Measurements from ENCODE around the gene RRP36.
A peak's percentile ranks its signal among the peaks of the same experiment; 100 is the strongest.
"Not testable (repeated sequence)": the region's sequence is repeated elsewhere in the genome, so short reads cannot be mapped to it uniquely, and the experiment has no call there.

Gene RRP36, protein sequence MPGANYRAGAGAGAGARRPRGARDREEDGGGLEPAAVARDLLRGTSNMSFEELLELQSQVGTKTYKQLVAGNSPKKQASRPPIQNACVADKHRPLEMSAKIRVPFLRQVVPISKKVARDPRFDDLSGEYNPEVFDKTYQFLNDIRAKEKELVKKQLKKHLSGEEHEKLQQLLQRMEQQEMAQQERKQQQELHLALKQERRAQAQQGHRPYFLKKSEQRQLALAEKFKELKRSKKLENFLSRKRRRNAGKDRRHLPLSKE

DNA sequence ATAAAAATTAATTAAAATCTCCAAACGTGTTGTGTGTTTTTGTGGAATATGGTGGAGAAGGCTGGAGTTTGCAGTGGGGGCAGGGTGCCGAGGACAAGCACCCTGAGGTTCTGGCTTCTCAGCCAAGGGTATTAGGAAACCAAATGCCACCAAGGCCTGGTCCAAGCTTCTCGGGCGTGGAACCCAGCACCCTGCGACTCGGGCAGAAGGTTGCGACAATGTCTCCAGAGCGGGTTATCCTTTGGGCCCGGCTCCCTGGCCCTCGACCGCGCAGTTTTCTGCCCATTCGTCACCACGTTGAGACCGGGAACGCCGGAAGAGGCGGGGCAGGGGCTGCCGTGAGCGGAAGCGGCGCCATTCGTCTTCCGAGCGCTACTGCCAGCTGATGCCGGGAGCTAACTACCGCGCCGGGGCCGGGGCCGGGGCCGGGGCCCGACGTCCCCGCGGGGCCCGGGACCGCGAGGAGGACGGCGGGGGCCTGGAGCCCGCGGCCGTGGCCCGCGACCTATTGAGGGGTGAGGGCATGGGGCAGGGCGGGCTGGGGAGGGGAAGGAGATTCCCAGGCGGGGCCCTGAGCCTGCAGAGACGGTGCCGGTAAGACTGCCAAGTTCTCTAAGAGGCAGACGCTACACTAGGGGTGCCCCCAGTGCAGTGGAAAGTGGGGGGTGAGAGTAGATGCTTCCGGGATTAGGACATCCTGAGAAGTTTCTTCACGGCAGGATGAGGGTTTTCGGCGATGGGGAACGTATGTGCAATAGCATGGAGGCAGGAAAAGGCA is at the start of gene RRP36:
Gene RRP36 (plus strand): TSS at position 354 of the 778 bp plus-strand sequence. CDS start 32 bp downstream, at position 386.
- peak; percentile 68 for DNase-seq (ENCODE audit: low spot score)

- no peak for DNase-seq (ENCODE audit: low spot score)
Measured at GRCh38 chr6:42971746-42972327, 49.6 kb upstream of the RRP36 start.

DNA sequence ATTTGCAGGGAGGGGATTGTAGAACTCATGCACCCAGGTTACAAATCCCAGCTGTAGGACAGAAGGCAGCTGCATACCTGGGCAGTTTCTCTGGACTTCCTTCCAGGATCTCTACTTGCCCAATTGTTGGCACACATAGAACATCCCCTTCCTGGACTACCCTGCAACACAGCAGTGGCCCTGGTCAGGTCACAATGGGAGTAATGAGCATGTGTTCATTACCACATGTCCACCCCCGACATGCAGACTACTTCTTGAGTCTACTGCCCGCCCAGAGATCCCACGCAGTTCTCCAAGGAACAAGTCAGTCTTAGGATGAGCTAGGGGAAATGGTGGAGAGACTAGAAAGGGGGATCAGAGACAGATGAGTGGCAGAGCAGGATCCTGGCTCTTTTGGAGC is 47.5 kb upstream of the RRP36 start:
- no peak for DNase-seq (ENCODE audit: low spot score)

DNA sequence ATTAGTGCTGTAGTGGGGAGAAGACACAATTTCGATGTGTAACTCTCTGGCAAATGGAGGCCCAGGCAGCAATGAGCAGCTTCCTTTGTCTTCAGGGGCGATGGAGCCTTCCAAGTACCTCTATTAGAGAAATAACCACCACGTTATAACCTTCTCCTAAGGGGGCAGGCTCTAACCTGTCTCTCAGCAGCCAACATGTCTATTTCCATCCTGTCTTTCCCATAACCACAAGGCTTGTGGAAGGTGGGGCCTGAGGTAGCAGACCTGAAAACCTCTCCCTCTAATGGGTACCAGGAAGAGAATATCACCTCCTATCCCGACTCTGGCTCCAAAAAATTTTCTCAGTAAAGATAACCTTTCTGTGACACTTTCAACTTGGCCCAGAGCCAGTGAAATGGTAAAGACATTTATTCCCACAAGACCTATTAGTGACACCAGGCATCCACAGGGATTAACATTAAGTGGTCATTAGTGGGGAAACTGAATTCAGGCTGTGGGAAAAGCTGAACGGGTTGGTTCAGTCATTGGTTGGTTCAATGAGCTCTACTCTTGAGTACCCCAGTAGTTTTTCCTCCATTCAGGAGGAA is 46.4 kb upstream of the RRP36 start:
- DNase-seq (ENCODE audit: low spot score): no peak

DNA sequence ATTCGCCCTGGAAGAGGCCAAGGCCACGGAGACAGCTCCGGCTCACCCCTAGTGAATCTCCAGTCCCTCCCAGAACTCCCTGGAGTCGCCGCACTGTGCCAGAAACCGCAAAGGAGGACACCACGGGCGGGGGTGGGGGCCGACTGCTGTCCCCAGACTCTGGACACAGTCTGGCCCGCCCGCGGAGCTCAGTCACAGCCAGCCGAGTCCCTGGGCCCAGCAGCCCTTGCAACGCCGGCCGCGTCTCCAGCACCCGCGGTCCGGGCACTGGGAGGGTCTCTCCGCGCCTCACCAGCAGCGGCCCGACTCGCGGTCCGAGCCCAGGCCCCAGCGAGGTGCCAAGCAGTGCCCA is 43.0 kb upstream of the RRP36 start:
- DNase-seq (ENCODE audit: low spot score): no peak

DNA sequence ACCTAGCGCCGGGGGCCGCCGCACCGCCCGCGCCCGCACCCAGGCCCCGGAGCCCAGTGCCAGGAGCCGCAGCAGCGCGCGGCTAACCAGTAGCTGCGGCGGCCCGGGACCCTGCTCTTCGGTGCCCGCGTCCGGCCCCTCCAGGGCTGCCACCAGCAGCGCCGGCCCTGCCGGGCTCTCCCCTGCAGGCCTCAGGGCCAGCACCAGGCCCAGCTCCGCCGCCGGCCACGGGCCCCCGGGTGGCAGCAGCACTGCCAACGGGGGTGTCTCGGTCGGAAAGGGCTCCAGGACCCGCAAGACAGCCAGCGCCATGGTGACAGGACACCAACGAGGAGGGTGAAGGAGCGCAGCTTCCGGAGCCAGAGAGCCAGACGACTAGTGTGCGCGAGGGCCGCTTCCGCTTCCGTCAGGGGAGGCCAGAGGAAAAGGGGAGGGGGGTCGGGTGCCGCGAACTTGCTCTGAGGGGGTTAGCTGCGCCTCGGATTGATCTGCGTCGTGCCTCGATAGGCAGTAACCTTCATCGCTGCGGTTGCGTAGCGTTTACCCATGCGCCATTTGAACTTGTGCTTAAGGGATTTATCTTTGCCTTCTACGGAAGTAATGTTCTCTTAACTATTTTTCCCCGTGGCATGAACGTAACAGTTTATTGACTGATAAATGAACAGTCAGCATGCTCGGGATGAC is 42.4 kb upstream of the RRP36 start, which contains the start of gene PEX6:
Gene PEX6 (minus strand): TSS at position 343 of the 684 bp plus-strand sequence. CDS start 31 bp downstream, at position 312.
- DNase-seq (ENCODE audit: low spot score): peak; percentile 97

GRCh38 chr6:42979523-42980177 is 41.8 kb upstream of the RRP36 start:
- no peak for DNase-seq (ENCODE audit: low spot score)

- DNase-seq (ENCODE audit: low spot score): no peak
Measured at GRCh38 chr6:42981836-42982235, 39.6 kb upstream of the RRP36 start.

GRCh38 chr6:42984001-42984923 is 37.2 kb upstream of the RRP36 start, which contains the start of gene PPP2R5D:
Gene PPP2R5D (plus strand): TSS chr6:42984570. CDS start chr6:42984678, 108 bp downstream.
- DNase-seq (ENCODE audit: low spot score): peak; percentile 99

DNA sequence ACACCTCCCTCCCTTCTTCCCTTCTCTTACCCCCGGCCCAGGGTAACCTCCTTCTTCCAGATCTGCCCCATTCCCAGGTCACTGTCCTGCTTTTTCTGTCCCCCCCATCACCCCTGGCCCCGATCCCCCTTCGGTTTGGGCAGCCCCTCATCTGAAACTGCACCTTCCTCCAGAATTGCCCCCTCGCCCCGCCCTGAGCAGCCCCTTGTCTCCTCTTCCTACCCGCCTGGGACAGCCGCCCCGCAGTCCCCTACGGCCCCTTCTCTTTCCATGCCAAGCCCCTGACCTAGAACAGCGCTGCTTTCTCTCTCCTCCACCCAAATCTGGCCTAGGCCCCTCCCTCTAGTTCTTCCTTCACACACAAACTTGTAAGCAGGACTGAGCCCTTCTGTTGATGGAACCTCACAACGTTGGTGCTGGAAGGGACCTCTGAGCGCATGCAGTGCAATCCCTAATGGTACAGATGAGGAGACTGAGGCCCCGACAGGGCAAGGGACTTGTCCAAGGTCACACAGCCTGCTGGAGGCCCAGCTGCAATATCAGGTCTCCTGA is 36.4 kb upstream of the RRP36 start:
- DNase-seq (ENCODE audit: low spot score): peak; percentile 46

DNA sequence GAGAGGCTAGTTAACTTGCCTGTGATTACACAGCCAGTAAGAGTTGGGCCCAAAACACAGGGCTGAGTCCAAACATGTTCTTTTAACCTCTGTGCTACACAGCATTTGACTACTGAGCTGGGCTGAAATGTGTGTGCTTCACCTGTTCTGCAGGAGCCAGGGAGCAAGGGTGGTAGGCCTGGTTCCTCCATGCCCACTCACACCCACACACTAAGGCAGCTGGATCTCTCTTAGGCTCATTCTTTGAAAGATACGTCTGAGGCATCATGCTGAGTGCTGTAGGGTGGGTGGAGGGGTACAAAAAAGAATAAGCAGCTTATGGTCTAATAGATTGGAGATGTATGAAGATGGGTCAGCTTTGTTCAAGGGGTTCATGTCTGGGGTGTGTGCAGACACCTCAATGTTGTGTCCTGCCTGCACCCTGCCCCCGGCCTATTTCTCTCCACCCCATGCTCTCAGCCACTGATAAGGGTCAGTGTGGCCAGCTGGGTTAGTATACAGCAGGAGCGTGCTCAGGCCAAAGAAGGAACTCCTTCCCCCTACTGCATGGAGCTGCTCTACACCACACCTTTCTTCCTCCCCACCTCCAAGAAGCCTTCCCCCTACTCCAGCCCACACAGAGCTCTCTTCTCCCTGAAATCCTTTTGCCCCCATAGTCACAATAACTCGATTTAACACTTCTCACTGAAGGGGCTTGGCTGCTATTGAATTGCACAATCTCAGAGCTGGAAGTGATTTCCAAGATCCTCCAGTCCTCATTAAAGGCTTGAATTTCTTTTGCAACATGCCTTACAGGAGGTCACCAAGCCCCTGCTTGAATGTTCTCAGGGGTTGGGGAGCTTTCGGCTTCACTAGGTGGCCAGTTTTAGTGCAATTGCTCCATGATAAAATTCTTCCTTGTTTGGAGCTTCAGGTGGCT is 33.6 kb upstream of the RRP36 start:
- DNase-seq (ENCODE audit: low spot score): no peak

GRCh38 chr6:42988486-42989020 is 32.9 kb upstream of the RRP36 start:
- DNase-seq (ENCODE audit: low spot score): no peak

DNA sequence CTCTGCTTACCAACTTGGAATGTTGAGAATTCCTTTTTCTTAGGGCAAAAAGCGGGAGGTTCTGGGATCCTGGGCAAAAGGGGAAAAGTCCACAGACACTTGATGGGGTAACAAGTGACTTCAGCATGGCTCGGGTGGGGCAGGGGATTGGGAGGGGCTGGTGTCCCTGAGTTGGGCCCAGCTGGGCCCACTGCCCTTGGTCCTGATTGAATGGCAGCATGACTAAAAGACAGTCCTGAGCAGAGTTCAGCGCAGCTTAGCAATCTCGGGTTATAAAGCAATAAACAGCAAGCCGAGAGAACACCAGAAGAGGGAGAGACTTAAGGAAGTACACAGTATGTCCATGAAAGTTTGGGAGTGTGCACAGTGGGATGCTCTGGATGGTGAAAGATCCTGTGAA is 31.5 kb upstream of the RRP36 start:
- DNase-seq (ENCODE audit: low spot score): no peak

GRCh38 chr6:42993445-42993844 is 28.0 kb upstream of the RRP36 start:
- no peak for DNase-seq (ENCODE audit: low spot score)

DNA sequence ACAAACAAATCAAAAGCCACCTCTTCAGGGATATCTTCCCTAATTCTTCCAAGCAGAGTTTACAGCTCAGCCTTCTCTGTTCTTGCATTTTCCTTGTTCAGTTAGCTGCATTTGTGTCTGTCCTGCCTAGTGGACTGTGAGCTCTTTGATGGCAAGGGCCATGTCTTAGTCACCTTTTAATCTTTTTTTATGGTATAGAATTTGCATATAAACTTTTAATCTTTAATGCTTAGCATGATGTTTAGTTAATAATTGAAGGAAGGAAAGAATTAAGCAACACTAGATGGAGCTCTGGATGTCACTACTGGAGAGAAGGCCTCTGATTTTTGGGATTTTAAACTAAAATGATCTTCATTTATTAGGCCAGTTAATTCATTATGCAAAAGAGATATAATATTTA is 24.9 kb upstream of the RRP36 start:
- no peak for DNase-seq (ENCODE audit: low spot score)

- DNase-seq (ENCODE audit: low spot score): not testable (repeated sequence)
Measured at GRCh38 chr6:42998205-42998604, 23.2 kb upstream of the RRP36 start.

DNA sequence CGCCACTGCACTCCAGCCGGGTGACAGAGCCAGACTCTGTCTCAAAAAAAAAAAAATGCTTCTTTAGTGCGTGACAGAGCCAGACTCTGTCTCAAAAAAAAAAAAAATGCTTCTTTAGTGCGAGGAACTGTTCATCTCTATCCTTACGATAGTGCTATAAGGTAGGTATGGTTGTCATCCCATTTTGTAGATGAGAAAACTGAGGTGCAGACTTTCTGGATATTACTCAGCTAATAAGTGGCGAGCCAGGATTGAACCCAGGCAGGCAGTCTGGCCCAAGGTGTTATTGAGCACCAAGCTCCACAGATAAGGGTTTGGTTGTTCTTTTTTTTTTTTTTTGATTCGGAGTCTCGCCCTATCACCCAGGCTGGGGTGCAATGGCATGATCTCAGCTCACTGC is 19.6 kb upstream of the RRP36 start:
- DNase-seq (ENCODE audit: low spot score): no peak

DNA sequence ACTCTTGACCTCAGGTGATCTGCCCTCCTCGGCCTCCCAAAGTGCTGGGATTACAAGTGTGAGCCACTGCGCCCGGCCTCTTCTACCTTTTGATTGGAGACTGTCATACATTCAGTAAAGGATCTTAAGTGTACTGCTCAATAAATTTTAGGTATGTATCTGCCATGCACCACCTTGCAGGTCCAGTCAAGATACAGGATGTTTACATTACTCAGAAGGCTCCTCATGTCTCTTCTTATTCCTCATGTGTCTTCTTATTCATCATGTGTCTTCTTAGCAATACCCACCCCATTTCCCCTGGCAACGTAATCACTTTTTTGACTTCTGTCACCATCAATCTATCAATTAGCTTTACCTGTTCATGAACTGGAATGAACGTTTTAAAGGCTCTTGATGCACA is 15.6 kb upstream of the RRP36 start:
- no peak for DNase-seq (ENCODE audit: low spot score)

DNA sequence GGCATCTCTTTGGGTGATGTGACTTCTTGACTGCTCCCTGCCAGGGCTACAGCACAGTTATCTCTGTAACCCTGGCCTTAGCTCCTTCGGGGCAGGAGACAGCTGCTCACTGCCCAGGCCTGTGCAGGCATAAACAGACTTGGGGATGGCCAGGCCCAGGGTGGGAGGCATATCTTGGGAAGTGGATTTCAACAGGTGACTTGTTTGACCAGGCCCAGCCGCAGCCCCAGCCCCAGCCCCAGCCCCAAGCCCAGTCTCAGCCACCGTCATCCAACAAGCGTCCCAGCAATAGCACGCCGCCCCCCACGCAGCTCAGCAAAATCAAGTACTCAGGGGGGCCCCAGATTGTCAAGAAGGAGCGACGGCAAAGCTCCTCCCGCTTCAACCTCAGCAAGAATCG is 15.2 kb upstream of the RRP36 start:
- DNase-seq (ENCODE audit: low spot score): no peak
